KOPT-K1 (cell line): ENCODE results near the gene ARHGEF37.
"Not testable (repeated sequence)": the region's sequence is repeated elsewhere in the genome, so short reads cannot be mapped to it uniquely, and the experiment has no call there.

ENCODE experiments used
- H3K27ac ChIP-seq: fragments of 200-600 bp; sonication (generic); 2 replicates; pipeline ENCODE4 v1.5.1; 2016; ENCODE audit warnings: antibody characterized with exemption, mild to moderate bottlenecking, low read depth, low read length; ENCODE audit not compliant: poor library complexity, severe bottlenecking
- H3K36me3 ChIP-seq: fragments of 200-600 bp; sonication (generic); 2 replicates; pipeline ENCODE4 v1.5.1; 2017; ENCODE audit warnings: antibody characterized with exemption, mild to moderate bottlenecking, low read length, moderate library complexity; ENCODE audit not compliant: insufficient read depth
- H3K9me3 ChIP-seq: fragments of 200-600 bp; sonication (generic); 2 replicates; pipeline ENCODE4 v1.5.1; 2017; ENCODE audit warnings: antibody characterized with exemption, low read length, mild to moderate bottlenecking; ENCODE audit not compliant: insufficient read depth, poor library complexity, severe bottlenecking

The ARHGEF37 gene

GRCh38 chr5:149654883-149655505 is 73.7 kb downstream of the ARHGEF37 start:
- Histone ChIP-seq H3K27ac (no peak overlapping the region), H3K36me3 (no peaks in the 10 kb centered on the region), H3K9me3 (peaks cover 8% of the 10 kb centered on the region)

DNA sequence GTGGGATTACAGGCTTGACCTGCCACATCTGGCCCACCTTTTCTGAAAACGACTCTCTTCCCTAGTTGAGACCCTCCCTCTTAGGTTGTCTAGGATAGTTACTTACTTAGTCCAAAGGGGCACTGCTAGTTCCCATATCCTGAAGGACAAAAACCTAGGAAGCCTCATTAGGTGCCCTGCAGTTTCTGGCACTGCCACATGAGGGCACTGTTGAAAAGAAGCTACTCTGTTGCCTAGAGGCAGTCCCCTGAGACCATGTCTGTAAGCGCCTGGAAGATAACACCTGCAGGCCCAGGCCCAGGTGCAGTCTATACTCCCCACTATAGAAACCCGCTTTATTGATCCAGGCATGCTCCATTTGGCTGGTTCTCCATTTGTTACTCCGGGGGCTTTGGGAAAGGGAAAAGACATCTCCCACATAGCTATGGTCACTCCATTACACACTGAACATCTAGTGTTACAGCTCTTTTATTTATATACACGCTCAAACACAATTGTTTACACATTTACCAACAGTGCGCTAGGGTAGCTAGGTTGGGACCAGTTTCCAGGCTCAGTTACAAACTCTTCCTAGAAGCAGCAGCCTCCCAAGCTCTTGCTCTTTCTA is 75.4 kb downstream of the ARHGEF37 start:
- Histone ChIP-seq H3K9me3 (peaks cover 8% of the 10 kb centered on the region), H3K36me3 (no peaks in the 10 kb centered on the region), H3K27ac (no peak overlapping the region)

GRCh38 chr5:149657324-149657723 is 76.0 kb downstream of the ARHGEF37 start:
- Histone ChIP-seq H3K9me3 (peaks cover 8% of the 10 kb centered on the region), H3K27ac (no peak overlapping the region), H3K36me3 (no peaks in the 10 kb centered on the region)

- Histone ChIP-seq H3K9me3 (peaks cover 8% of the 10 kb centered on the region), H3K36me3 (no peaks in the 10 kb centered on the region), H3K27ac (no peak overlapping the region)
Observed at GRCh38 chr5:149658299-149658698, 77.0 kb downstream of the ARHGEF37 start.

GRCh38 chr5:149664083-149664482 is 82.8 kb downstream of the ARHGEF37 start:
- H3K27ac ChIP-seq: no peak overlapping the region
- peaks cover 10% of the 10 kb centered on the region for H3K9me3 ChIP-seq
- H3K36me3 ChIP-seq: no peaks in the 10 kb centered on the region

DNA sequence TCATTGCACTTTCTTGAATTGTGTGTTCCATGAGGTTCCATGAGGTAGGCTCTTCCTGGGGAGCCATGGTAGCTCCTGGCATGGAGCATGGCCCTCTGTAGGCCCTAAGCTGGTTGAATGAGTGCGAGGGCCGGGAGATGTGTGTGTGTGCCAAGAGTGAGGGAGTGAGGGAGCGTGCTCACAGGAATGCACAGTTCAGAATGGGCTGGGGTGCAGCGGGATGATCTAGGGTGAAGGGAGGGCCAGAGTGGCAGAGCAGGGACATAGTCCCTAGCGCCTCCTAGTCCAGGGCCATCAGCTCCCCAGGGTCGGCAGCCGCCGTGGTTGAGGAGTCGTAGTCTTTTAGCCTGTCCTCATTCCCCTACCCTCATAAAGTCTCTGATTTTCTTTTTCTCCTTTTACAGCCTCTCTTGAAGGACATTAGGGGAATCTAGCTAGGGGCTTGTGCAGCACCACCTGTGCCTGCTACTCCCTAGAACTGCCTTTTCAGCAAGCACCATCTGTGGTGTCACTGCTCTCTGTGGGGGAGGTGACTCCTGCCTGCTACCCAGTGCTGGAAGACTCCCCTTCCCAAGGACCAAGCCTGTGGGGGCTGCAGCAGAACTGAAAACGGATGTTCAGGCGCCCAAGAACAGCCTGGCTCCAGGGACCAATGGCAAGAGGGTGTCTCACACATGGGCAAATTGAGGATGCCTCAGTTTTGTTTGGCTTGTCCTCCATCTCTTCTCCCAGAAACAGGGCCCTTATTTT is 83.5 kb downstream of the ARHGEF37 start:
- Histone ChIP-seq H3K27ac (no peak overlapping the region), H3K36me3 (no peaks in the 10 kb centered on the region), H3K9me3 (peaks cover 10% of the 10 kb centered on the region)

GRCh38 chr5:149665416-149666175 is 84.3 kb downstream of the ARHGEF37 start:
- Histone ChIP-seq H3K36me3 (no peaks in the 10 kb centered on the region), H3K9me3 (peaks cover 10% of the 10 kb centered on the region), H3K27ac (no peak overlapping the region)

- peaks cover 10% of the 10 kb centered on the region for H3K9me3 ChIP-seq
- no peak overlapping the region for H3K27ac ChIP-seq
- H3K36me3 ChIP-seq: no peaks in the 10 kb centered on the region
Observed at GRCh38 chr5:149666212-149666852, 85.0 kb downstream of the ARHGEF37 start.

DNA sequence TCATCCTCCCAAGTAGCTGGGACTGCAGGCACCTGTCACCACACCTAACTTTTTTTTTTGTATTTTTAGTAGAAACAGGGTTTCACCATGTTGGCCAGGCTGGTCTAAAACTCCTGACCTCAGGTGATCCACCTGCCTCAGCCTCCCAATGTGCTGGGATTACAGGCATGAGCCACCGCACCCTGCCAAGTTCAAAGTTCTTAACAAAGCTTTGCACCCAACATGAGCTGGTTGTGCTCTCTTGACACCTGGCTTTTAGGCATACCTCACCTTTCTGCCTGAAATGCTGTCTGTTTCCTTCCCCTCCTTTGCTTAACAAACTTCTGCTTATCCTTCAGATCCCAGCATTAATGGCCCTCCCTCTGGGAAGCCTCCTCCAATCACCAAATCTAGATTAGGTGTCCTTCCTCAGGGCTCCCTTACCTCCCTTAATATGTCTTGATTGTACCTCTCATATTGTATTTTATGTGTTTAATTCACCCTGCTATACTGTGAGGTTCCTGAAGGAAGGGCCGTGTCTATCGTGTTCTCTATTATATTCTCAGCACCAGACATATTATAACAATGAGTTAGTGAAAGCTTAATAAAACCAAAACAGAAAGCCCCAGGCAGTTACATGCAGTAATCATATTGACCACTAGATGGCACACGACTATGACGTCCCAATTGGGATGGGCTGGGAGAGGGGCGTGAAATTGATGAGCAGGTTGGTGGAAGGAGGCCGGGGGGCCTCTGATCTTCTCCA is 86.0 kb downstream of the ARHGEF37 start:
- H3K27ac ChIP-seq: no peak overlapping the region
- no peaks in the 10 kb centered on the region for H3K36me3 ChIP-seq
- H3K9me3 ChIP-seq: peaks cover 10% of the 10 kb centered on the region

DNA sequence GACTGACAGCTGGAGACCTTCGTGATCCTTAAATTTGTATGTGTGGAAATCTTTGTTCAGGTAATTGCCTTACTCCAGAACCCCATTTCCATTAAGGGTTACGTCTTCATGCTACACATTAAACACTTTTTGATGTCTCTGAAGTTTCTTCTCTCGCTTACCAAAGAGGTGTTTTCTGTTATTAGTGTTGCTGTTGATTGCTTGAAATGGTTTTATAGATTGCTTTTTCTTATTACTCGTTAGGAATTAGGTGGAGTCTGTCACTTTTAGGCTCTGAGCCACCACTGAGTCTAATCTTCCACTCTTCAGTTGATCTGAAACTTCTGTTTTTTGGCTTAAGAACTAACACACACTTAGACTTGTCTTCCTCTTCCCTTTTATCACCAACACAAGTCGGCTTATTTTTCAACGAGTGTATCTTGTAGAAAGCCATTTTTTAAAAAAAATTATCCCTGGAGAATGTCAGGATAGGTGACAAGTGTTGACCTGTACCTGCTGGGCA is 86.6 kb downstream of the ARHGEF37 start:
- Histone ChIP-seq H3K36me3 (no peaks in the 10 kb centered on the region), H3K9me3 (peaks cover 10% of the 10 kb centered on the region)

GRCh38 chr5:149669273-149669672 is 88.0 kb downstream of the ARHGEF37 start:
- not testable (repeated sequence) for H3K36me3 ChIP-seq, H3K27ac ChIP-seq
- H3K9me3 ChIP-seq: peaks cover 10% of the 10 kb centered on the region

More for the DNA sequence above, 86.6 kb downstream of the ARHGEF37 start:
- H3K27ac ChIP-seq: no peak overlapping the region

- no peak overlapping the region for H3K27ac ChIP-seq
- no peaks in the 10 kb centered on the region for H3K36me3 ChIP-seq
- peaks cover 10% of the 10 kb centered on the region for H3K9me3 ChIP-seq
Observed at GRCh38 chr5:149671544-149671943, 90.2 kb downstream of the ARHGEF37 start.

- Histone ChIP-seq H3K36me3 (no peaks in the 10 kb centered on the region), H3K27ac (no peak overlapping the region), H3K9me3 (peaks cover 7% of the 10 kb centered on the region)
Observed at GRCh38 chr5:149672701-149673476, 91.6 kb downstream of the ARHGEF37 start.
